Activated CD8-positive, alpha-beta memory T cell treated with anti-CD3 and anti-CD28 coated beads, Interleukin-2, amount 10 ng/mL, durations not matched to agents 7 days and 5 days (primary cell): ENCODE results near the gene NOSIP. TPM values are rescaled to one million over a fixed set of nuclear protein-coding genes. Genes with fewer than 3 reads are reported as not detected.

Experiments
- ATAC-seq: fragments of 150-1000 bp; cut with Tn5 transposase; one replicate; pipeline ENCODE4 v1.10.0; 2021; ENCODE audit warnings: moderate library complexity
- CTCF ChIA-PET: fragments of 350-600 bp; sonication (Branson Sonifier 250); formaldehyde crosslinking; loops from one replicate; lab custom pipeline; 2021; ENCODE audit warnings: antibody characterized with exemption; lab: Charles Lee
- DNase-seq: peaks from one replicate; pipeline ENCODE4 v3.0.0-alpha.2; 2020
- H3K27ac Mint-ChIP-seq: one replicate; pipeline ENCODE4 v1.8.0; 2021; ENCODE audit warnings: mild to moderate bottlenecking, mixed read lengths
- H3K27me3 Mint-ChIP-seq: one replicate; pipeline ENCODE4 v1.8.0; 2021; ENCODE audit warnings: mixed read lengths
- H3K36me3 Mint-ChIP-seq: one replicate; pipeline ENCODE4 v1.8.0; 2021; ENCODE audit warnings: mild to moderate bottlenecking, mixed read lengths
- H3K4me1 Mint-ChIP-seq: one replicate; pipeline ENCODE4 v1.8.0; 2021; ENCODE audit warnings: mixed read lengths
- H3K4me3 Mint-ChIP-seq: one replicate; pipeline ENCODE4 v1.8.0; 2021; ENCODE audit warnings: mild to moderate bottlenecking, moderate library complexity, mixed read lengths
- H3K9me3 Mint-ChIP-seq: one replicate; pipeline ENCODE4 v1.8.0; 2022; ENCODE audit warnings: low read depth, mixed read lengths
- total RNA-seq, 2 experiments: library from RNA; stranded (reverse); gene quantifications; one replicate each; pipeline ENCODE4 v1.2.3, GENCODE V29; 2021

Gene NOSIP
- total RNA-seq, 2 experiments from 2014 or later = 77.3 to 96.1 TPM

- H3K4me1 Mint-ChIP-seq = peaks cover 71% of the 10 kb centered on the region
These were observed 20.9 kb downstream of the NOSIP start for GRCh38 chr19:49559443-49559842.

GRCh38 chr19:49558591-49558990, 21.8 kb downstream of the NOSIP start:
- Mint-ChIP-seq H3K4me3 (peak overlapping the region; percentile 50), H3K36me3 (peaks cover 47% of the 10 kb centered on the region), H3K9me3 (no peaks in the 10 kb centered on the region), H3K27me3 (no peaks in the 10 kb centered on the region), H3K4me1 (peaks cover 73% of the 10 kb centered on the region), H3K27ac (peak overlapping the region; percentile 88)
- no peak for DNase-seq
- CTCF ChIA-PET = interaction anchor here (0.8 to 19.1 kb wide), 7 partner anchors 8 to 113 kb away, joined by 3 to 325 read pairs (median 4); no protein-coding TSS in a partner anchor
- ATAC-seq = no peak

More at GRCh38 chr19:49559443-49559842, 20.9 kb downstream of the NOSIP start:
- peak overlapping the region; percentile 64 for H3K4me3 Mint-ChIP-seq
- peaks cover 47% of the 10 kb centered on the region for H3K36me3 Mint-ChIP-seq
- H3K27ac Mint-ChIP-seq = peak overlapping the region; percentile 88
- no peaks in the 10 kb centered on the region for H3K9me3 Mint-ChIP-seq
- CTCF ChIA-PET = interaction anchor here (1.1 to 19.1 kb wide), 6 partner anchors 9 to 113 kb away, joined by 3 to 325 read pairs (median 8); no protein-coding TSS in a partner anchor
- ATAC-seq = no peak
- DNase-seq = no peak
- H3K27me3 Mint-ChIP-seq = no peaks in the 10 kb centered on the region

- H3K27me3 Mint-ChIP-seq = no peaks in the 10 kb centered on the region
- no peaks in the 10 kb centered on the region for H3K9me3 Mint-ChIP-seq
- H3K27ac Mint-ChIP-seq = peak overlapping the region; percentile 61
- H3K4me3 Mint-ChIP-seq = peak overlapping the region; percentile 14
- ATAC-seq (no peak), DNase-seq (no peak)
- CTCF ChIA-PET = interaction anchor here (0.7 to 19.1 kb wide), 5 partner anchors 7 to 63 kb away, joined by 3 to 325 read pairs (median 4); no protein-coding TSS in a partner anchor
- peaks cover 75% of the 10 kb centered on the region for H3K4me1 Mint-ChIP-seq
- H3K36me3 Mint-ChIP-seq = peaks cover 47% of the 10 kb centered on the region
These were observed 22.6 kb downstream of the NOSIP start for GRCh38 chr19:49557641-49558325.

GRCh38 chr19:49556412-49557398, 23.7 kb downstream of the NOSIP start:
- peak overlapping the region; percentile 24 for H3K4me3 Mint-ChIP-seq
- CTCF ChIA-PET = interaction anchor here (0.7 to 19.1 kb wide), 5 partner anchors 6 to 62 kb away, joined by 3 to 325 read pairs (median 158); no protein-coding TSS in a partner anchor

GRCh38 chr19:49555600-49556411, 24.6 kb downstream of the NOSIP start:
- Mint-ChIP-seq H3K27ac (peak overlapping the region; percentile 93), H3K27me3 (no peaks in the 10 kb centered on the region), H3K4me1 (peaks cover 69% of the 10 kb centered on the region), H3K9me3 (no peaks in the 10 kb centered on the region), H3K36me3 (peaks cover 51% of the 10 kb centered on the region), H3K4me3 (peak overlapping the region; percentile 24)
- ATAC-seq (peak; percentile 37), DNase-seq (peak; percentile 84)
- CTCF ChIA-PET = interaction anchor here (1.0 to 19.1 kb wide), 3 partner anchors 7 to 17 kb away, joined by 4 to 325 read pairs (median 158); no protein-coding TSS in a partner anchor

More at GRCh38 chr19:49556412-49557398, 23.7 kb downstream of the NOSIP start:
- H3K9me3 Mint-ChIP-seq = no peaks in the 10 kb centered on the region
- H3K27me3 Mint-ChIP-seq = no peaks in the 10 kb centered on the region
- no peak for ATAC-seq
- peak overlapping the region; percentile 61 for H3K27ac Mint-ChIP-seq
- DNase-seq = peak; percentile 53
- peaks cover 50% of the 10 kb centered on the region for H3K36me3 Mint-ChIP-seq
- peaks cover 75% of the 10 kb centered on the region for H3K4me1 Mint-ChIP-seq

GRCh38 chr19:49554701-49555181, 25.6 kb downstream of the NOSIP start:
- ATAC-seq (peak; percentile 40), DNase-seq (peak; percentile 81)
- CTCF ChIA-PET = interaction anchor here (0.7 to 19.1 kb wide), 4 partner anchors 8 to 48 kb away, joined by 3 to 325 read pairs (median 81); no protein-coding TSS in a partner anchor
- peaks cover 58% of the 10 kb centered on the region for H3K4me1 Mint-ChIP-seq
- H3K36me3 Mint-ChIP-seq = peaks cover 49% of the 10 kb centered on the region
- H3K9me3 Mint-ChIP-seq = no peaks in the 10 kb centered on the region
- no peaks in the 10 kb centered on the region for H3K27me3 Mint-ChIP-seq
- peak overlapping the region; percentile 93 for H3K27ac Mint-ChIP-seq
- H3K4me3 Mint-ChIP-seq = peak overlapping the region; percentile 55

- Mint-ChIP-seq H3K27ac (peak overlapping the region; percentile 93), H3K4me1 (peaks cover 55% of the 10 kb centered on the region), H3K9me3 (no peaks in the 10 kb centered on the region), H3K4me3 (no peak overlapping the region), H3K27me3 (no peaks in the 10 kb centered on the region), H3K36me3 (peaks cover 38% of the 10 kb centered on the region)
- DNase-seq = peak; percentile 67
- CTCF ChIA-PET = interaction anchor here (0.6 to 19.1 kb wide), 11 partner anchors 9 to 124 kb away, joined by 3 to 325 read pairs (median 10); partner anchors contain the start of gene NOSIP
- ATAC-seq = peak; percentile 64
These were observed 26.7 kb downstream of the NOSIP start for GRCh38 chr19:49553451-49554271.

- peak overlapping the region; percentile 94 for H3K27ac Mint-ChIP-seq
- no peaks in the 10 kb centered on the region for H3K9me3 Mint-ChIP-seq
- DNase-seq (peak; percentile 60), ATAC-seq (peak; percentile 18)
- H3K4me3 Mint-ChIP-seq = peak overlapping the region; percentile 46
- H3K36me3 Mint-ChIP-seq = peaks cover 34% of the 10 kb centered on the region
- CTCF ChIA-PET = interaction anchor here (0.6 to 19.1 kb wide), 14 partner anchors 10 to 125 kb away, joined by 3 to 325 read pairs (median 6); partner anchors contain the start of genes FLT3LG and NOSIP
- peaks cover 53% of the 10 kb centered on the region for H3K4me1 Mint-ChIP-seq
- no peaks in the 10 kb centered on the region for H3K27me3 Mint-ChIP-seq
These were observed 27.6 kb downstream of the NOSIP start for GRCh38 chr19:49552749-49553148.

GRCh38 chr19:49551531-49551930, 28.8 kb downstream of the NOSIP start:
- H3K27me3 Mint-ChIP-seq = no peaks in the 10 kb centered on the region
- CTCF ChIA-PET = interaction anchor here (1.1 to 19.1 kb wide), 9 partner anchors 11 to 78 kb away, joined by 3 to 325 read pairs (median 13); partner anchors contain the start of gene FLT3LG
- H3K27ac Mint-ChIP-seq = no peak overlapping the region
- peaks cover 25% of the 10 kb centered on the region for H3K36me3 Mint-ChIP-seq
- no peaks in the 10 kb centered on the region for H3K9me3 Mint-ChIP-seq
- H3K4me3 Mint-ChIP-seq = no peak overlapping the region
- ATAC-seq = no peak
- H3K4me1 Mint-ChIP-seq = peaks cover 58% of the 10 kb centered on the region
- no peak for DNase-seq

GRCh38 chr19:49549045-49549444, 31.3 kb downstream of the NOSIP start:
- Mint-ChIP-seq H3K4me3 (no peak overlapping the region), H3K27ac (peak overlapping the region; percentile 81), H3K9me3 (no peaks in the 10 kb centered on the region), H3K27me3 (no peaks in the 10 kb centered on the region), H3K4me1 (peaks cover 37% of the 10 kb centered on the region), H3K36me3 (peaks cover 11% of the 10 kb centered on the region)
- ATAC-seq = no peak
- DNase-seq = no peak
- CTCF ChIA-PET = interaction anchor here (0.6 to 19.1 kb wide), 9 partner anchors 10 to 329 kb away, joined by 3 to 325 read pairs (median 4); partner anchors contain the start of genes FLT3LG and PRMT1
